ENCODE data around the gene CD82. TPM values are rescaled to one million over a fixed set of nuclear protein-coding genes. Genes with fewer than 3 reads are reported as not detected.
A peak's percentile ranks its signal among the peaks of the same experiment; 100 is the strongest.

Gene CD82
- total and polyA plus RNA-seq, 2 donors (not counting 1 experiment from before 2014, with no cell fraction given) = 192 to 438 TPM

DNA sequence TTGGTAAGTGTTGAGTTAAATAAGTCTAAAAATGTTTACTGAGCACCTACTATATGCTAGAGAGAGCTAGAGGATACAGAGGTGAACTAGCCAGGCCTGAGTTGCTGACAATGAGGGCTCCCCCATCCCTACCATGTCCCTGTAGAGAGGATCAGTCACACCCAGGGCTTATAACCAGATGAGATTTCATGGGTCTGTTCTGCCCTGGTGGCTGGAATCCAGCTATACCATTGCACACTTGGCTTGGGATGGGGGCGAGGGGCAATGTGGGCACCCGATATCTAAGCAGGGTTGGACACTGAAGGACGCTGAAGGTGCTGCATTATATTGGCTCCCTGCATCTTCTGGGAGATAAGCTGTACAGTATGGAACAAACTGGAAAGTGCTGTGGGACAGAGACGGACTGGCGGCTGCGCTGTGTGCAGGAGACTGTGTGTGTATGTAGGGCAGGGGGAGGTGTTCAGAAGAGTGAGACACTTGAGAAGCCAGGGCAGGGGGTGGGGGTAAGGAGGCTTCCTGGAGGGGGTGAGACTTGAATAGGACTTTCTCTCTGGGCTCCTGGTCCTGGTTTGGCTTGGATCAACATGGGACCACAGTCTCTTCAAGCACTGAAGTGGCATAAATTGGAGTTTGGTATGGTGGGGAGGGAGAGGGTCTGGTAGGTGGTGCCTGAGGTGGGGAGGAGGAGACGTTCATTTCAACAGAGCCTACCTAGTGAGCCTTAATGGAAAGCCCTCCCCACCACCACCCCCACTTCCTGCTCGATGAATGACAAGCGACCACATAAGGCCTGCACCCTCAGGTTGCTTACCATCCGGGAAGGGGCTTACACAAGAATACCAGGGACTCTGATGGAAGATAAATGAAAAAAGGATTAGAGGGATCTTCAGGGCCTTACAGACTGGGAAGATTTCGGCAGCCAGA lies 1.8 kb downstream of the CD82 start:
- H3K9me3 Mint-ChIP-seq (ENCODE audit: insufficient read depth) = no peaks in the 10 kb centered on the region
- Histone ChIP-seq H3K4me2 (replicated peaks; ENCODE audit: low read depth, low read length, poor library complexity, severe bottlenecking) (peak overlapping the region; percentile 88), H3K79me2 (ENCODE audit: control insufficient read depth, insufficient read depth, low read length) (peaks cover 68% of the 10 kb centered on the region), H3K27ac (ENCODE audit: low read length in 2 of 2) (peak overlapping the region; percentile 2 to 80), H2AFZ (ENCODE audit: insufficient read depth, low read depth, low read length, poor library complexity, severe bottlenecking) (no peak overlapping the region), H3K27me3 (replicated peaks in 1 of 4; ENCODE audit: control extremely low read depth in 1 of 4, control insufficient read depth in 3 of 4, insufficient read depth in 4 of 4, low read length in 3 of 4) (no peaks in the 10 kb centered on the region), H4K20me1 (ENCODE audit: control insufficient read depth, insufficient read depth, low read length, poor library complexity, severe bottlenecking) (peaks cover 61% of the 10 kb centered on the region), H3K4me3 (ENCODE audit: control extremely low read depth in 1 of 5, extremely low read depth in 1 of 5, insufficient read depth in 1 of 5, low read depth in 2 of 5, low read length in 4 of 5) (peak overlapping the region; percentile 58 to 99 (median 81)), H3K9ac (ENCODE audit: low read length) (peak overlapping the region; percentile 94), H3K36me3 (replicated peaks in 1 of 2; ENCODE audit: control extremely low read depth in 1 of 2, control insufficient read depth in 1 of 2, extremely low read depth in 1 of 2, insufficient read depth in 2 of 2, low read length in 1 of 2) (peaks cover 0 to 29% of the 10 kb centered on the region in 2 experiments), H3K9me3 (ENCODE audit: control extremely low read depth in 1 of 3, control insufficient read depth in 2 of 3, insufficient read depth in 1 of 3, low read length in 2 of 3) (no peaks in the 10 kb centered on the region), H3K4me1 (ENCODE audit: control insufficient read depth in 2 of 2, insufficient read depth in 2 of 2, low read length in 2 of 2) (peaks cover 58 to 80% of the 10 kb centered on the region in 2 donors)
- no peak for DNase-seq
- H3K27ac Mint-ChIP-seq = peak overlapping the region; percentile 88
- TF ChIP-seq, protein P1, sequence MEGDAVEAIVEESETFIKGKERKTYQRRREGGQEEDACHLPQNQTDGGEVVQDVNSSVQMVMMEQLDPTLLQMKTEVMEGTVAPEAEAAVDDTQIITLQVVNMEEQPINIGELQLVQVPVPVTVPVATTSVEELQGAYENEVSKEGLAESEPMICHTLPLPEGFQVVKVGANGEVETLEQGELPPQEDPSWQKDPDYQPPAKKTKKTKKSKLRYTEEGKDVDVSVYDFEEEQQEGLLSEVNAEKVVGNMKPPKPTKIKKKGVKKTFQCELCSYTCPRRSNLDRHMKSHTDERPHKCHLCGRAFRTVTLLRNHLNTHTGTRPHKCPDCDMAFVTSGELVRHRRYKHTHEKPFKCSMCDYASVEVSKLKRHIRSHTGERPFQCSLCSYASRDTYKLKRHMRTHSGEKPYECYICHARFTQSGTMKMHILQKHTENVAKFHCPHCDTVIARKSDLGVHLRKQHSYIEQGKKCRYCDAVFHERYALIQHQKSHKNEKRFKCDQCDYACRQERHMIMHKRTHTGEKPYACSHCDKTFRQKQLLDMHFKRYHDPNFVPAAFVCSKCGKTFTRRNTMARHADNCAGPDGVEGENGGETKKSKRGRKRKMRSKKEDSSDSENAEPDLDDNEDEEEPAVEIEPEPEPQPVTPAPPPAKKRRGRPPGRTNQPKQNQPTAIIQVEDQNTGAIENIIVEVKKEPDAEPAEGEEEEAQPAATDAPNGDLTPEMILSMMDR (IDR thresholded peaks at IDR 0.05) = no peak
- no peak for TF ChIP-seq EZH2 (IDR thresholded peaks at IDR 0.05; ENCODE audit: borderline replicate concordance, insufficient read depth, low read depth, low read length, poor library complexity, severe bottlenecking)
- 67% methylated on average over 7 of the region's 11 CpGs for WGBS (ENCODE audit: insufficient coverage)
- intact Hi-C loops (cut with micrococcal nuclease) = loop anchor here (5.0 to 10.0 kb wide), 5 partner anchors 215 to 1348 kb away; partner anchors contain the start of genes PEX16 and PRDM11
- no peak for ATAC-seq (ENCODE audit: low read depth)
- peaks cover 78% of the 10 kb centered on the region for H3K4me1 Mint-ChIP-seq
- CTCF ChIA-PET = interaction anchor here (0.8 to 19.5 kb wide), 3 partner anchors 11 to 52 kb away, joined by 3 to 816 read pairs (median 73); no protein-coding TSS in a partner anchor
- POLR2A ChIA-PET = interaction anchor here (3.1 to 4.7 kb wide), 4 partner anchors 29 to 49 kb away, joined by 13 to 59 read pairs (median 20); no protein-coding TSS in a partner anchor
- H3K27me3 Mint-ChIP-seq = no peaks in the 10 kb centered on the region
- H3K4me3 Mint-ChIP-seq = peak overlapping the region; percentile 92
